OCI-LY7 (cell line): ENCODE data around the gene DTWD2. TPM values are rescaled to one million over a fixed set of nuclear protein-coding genes. Genes with fewer than 3 reads are reported as not detected.
A peak's percentile ranks its signal among the peaks of the same experiment; 100 is the strongest.

ENCODE experiments used
- BruUV-seq: library from RNA; stranded (reverse); fragments of 400-500 nt; replicated peaks from 2 replicates; lab custom pipeline; 2021; lab: Mats Ljungman, UMichigan
- CTCF ChIA-PET: fragments of 300-600 bp; sonication (Branson Sonifier 250); formaldehyde crosslinking; loops from one replicate; lab custom pipeline; 2022; ENCODE audit warnings: antibody characterized with exemption; ENCODE audit not compliant: unreplicated experiment; lab: Charles Lee
- POLR2A ChIA-PET: fragments of 300-600 bp; sonication (Branson Sonifier 250); formaldehyde crosslinking; loops from one replicate; lab custom pipeline; 2022; ENCODE audit warnings: antibody characterized with exemption; lab: Charles Lee
- DNase-seq: peaks from one replicate; pipeline ENCODE4 v3.0.0-alpha.2; 2015; ENCODE audit warnings: low spot score
- H2AFZ ChIP-seq: fragments of 200-600 bp; sonication (generic), shearing (Covaris generic); 2 replicates; pipeline ENCODE4 v1.6.1; 2014; ENCODE audit warnings: mild to moderate bottlenecking, antibody characterized with exemption, low read length, moderate library complexity
- H3K27ac ChIP-seq: fragments of 200-600 bp; sonication (generic); 2 replicates; pipeline ENCODE4 v1.5.1; 2014; ENCODE audit warnings: mixed run types, low read depth, mild to moderate bottlenecking, moderate library complexity, low read length, inconsistent platforms; ENCODE audit not compliant: poor library complexity, severe bottlenecking
- H3K36me3 ChIP-seq: fragments of 200-600 bp; sonication (generic); 2 replicates; pipeline ENCODE4 v1.6.1; 2014; ENCODE audit warnings: mild to moderate bottlenecking, antibody characterized with exemption, low read length, moderate library complexity, mixed read lengths; ENCODE audit not compliant: insufficient read depth
- H3K4me1 ChIP-seq: fragments of 200-600 bp; sonication (generic); 2 replicates; pipeline ENCODE4 v1.5.1; 2014; ENCODE audit warnings: mild to moderate bottlenecking, low read length; ENCODE audit not compliant: insufficient read depth, poor library complexity, severe bottlenecking
- H3K4me2 ChIP-seq: fragments of 200-600 bp; sonication (generic); 2 replicates; pipeline ENCODE4 v1.6.1; 2014; ENCODE audit warnings: mild to moderate bottlenecking, low read length
- H3K4me3 ChIP-seq: fragments of 200-600 bp; sonication (generic); 2 replicates; pipeline ENCODE4 v1.5.1; 2014; ENCODE audit warnings: mild to moderate bottlenecking, low read depth, low read length; ENCODE audit not compliant: poor library complexity, severe bottlenecking
- H3K79me2 ChIP-seq: fragments of 200-600 bp; sonication (generic); 2 replicates; pipeline ENCODE4 v1.6.1; 2016; ENCODE audit warnings: low read depth, mild to moderate bottlenecking, low read length, moderate library complexity, mixed read lengths; ENCODE audit not compliant: insufficient read depth
- H3K9me2 ChIP-seq: fragments of 200-600 bp; sonication (generic); 2 replicates; pipeline ENCODE4 v1.6.1; 2016; ENCODE audit warnings: mild to moderate bottlenecking, low read length, mixed read lengths; ENCODE audit not compliant: insufficient read depth
- H3K9me3 ChIP-seq: fragments of 200-600 bp; sonication (generic); 2 replicates; pipeline ENCODE4 v1.6.1; 2014; ENCODE audit warnings: mild to moderate bottlenecking, mixed run types, low read length, mixed read lengths
- H4K20me1 ChIP-seq: fragments of 200-600 bp; sonication (generic); 2 replicates; pipeline ENCODE4 v1.6.1; 2014; ENCODE audit warnings: mild to moderate bottlenecking, antibody characterized with exemption, low read length, moderate library complexity, mixed read lengths; ENCODE audit not compliant: insufficient read depth
- EZH2phosphoT487 ChIP-seq: fragments of 200-600 bp; sonication (generic); IDR thresholded peaks from 2 replicates; pipeline ENCODE4 v1.6.1; 2018; ENCODE audit warnings: low read depth, borderline replicate concordance, mild to moderate bottlenecking, mixed run types, antibody characterized with exemption, low read length, moderate library complexity, mixed read lengths
- intact Hi-C: fragments of 100-400 bp; cut with micrococcal nuclease; formaldehyde crosslinking; loops from one replicate; pipeline ENCODE4 v1.10.0; 2022; ENCODE audit not compliant: unreplicated experiment
- total RNA-seq, 2 experiments: library from RNA; depleted of rRNA in 1 of 2; stranded (reverse); fragments of >200 nt in 1 of 2; shearing (Covaris generic) in 1 of 2; gene quantifications; 2 replicates each; pipeline ENCODE4 v1.2.3, GENCODE V29; 2014 to 2022
- TF ChIP-seq, protein P1 (sequence below): fragments of 200-600 bp; sonication (generic); conservative IDR thresholded peaks from 2 replicates; pipeline ENCODE4 v1.5.1; 2014; ENCODE audit warnings: mild to moderate bottlenecking, antibody characterized with exemption, low read length, moderate library complexity, mixed read lengths

DTWD2 gene
- total RNA-seq, 2 experiments from 2014 or later = 4.2 to 6.4 TPM

DNA sequence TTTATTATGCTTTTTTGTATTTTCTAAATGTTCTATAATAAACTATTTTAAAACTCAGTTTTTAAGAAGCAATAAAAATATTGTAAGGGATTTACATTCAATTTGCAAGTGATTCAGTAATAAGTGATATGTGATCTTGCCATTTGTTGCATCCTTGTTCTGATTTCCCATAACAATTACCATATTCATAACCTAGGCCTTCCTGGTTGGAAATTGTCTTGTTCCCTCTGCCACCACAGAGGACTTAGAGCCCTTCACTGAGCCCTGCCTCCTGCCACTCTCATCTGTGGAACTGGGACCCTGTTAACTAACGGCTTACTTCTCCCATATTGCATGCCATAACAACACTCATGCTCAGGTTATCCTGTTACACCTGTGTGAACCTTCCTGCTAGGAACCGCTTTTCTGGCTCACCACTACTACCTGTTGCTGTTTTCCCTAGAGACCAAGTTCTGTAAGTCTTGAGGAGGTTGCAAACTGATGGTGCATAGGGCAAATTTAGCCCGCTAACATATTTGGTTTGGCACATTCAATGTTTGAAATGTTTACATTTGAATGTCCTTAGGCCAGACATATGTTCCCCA, 32.9 kb upstream of the DTWD2 start:
- peak overlapping the region; percentile 71 for H3K27ac ChIP-seq
- peak overlapping the region; percentile 39 for H3K4me2 ChIP-seq
- no TSS peak for BruUV-seq
- no peak for TF ChIP-seq EZH2phosphoT487
- TF ChIP-seq, protein P1, sequence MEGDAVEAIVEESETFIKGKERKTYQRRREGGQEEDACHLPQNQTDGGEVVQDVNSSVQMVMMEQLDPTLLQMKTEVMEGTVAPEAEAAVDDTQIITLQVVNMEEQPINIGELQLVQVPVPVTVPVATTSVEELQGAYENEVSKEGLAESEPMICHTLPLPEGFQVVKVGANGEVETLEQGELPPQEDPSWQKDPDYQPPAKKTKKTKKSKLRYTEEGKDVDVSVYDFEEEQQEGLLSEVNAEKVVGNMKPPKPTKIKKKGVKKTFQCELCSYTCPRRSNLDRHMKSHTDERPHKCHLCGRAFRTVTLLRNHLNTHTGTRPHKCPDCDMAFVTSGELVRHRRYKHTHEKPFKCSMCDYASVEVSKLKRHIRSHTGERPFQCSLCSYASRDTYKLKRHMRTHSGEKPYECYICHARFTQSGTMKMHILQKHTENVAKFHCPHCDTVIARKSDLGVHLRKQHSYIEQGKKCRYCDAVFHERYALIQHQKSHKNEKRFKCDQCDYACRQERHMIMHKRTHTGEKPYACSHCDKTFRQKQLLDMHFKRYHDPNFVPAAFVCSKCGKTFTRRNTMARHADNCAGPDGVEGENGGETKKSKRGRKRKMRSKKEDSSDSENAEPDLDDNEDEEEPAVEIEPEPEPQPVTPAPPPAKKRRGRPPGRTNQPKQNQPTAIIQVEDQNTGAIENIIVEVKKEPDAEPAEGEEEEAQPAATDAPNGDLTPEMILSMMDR = no peak
- H3K9me2 ChIP-seq = no peaks in the 10 kb centered on the region
- H3K4me3 ChIP-seq = peak overlapping the region; percentile 9
- ChIA-PET POLR2A (interaction anchor here (0.6 to 3.9 kb wide), 12 partner anchors 9 to 398 kb away, joined by 3 to 11 read pairs (median 4); partner anchors contain the start of genes DMXL1 and DTWD2), CTCF (interaction anchor here (0.6 to 1.7 kb wide), 5 partner anchors 33 to 391 kb away, joined by 3 to 13 read pairs (median 3); partner anchors contain the start of gene DTWD2)
- peak; percentile 32 for DNase-seq
- no peaks in the 10 kb centered on the region for H3K36me3 ChIP-seq
- intact Hi-C loops = loop anchor here (5.0 to 10.0 kb wide), 2 partner anchors 256 to 284 kb away; no protein-coding TSS in a partner anchor
- peaks cover 79% of the 10 kb centered on the region for H3K4me1 ChIP-seq
- peak overlapping the region; percentile 97 for H2AFZ ChIP-seq
- H3K79me2 ChIP-seq = no peaks in the 10 kb centered on the region
- peaks cover 4% of the 10 kb centered on the region; the same call in 1 of the 2 replicates for H3K9me3 ChIP-seq
- no peaks in the 10 kb centered on the region for H4K20me1 ChIP-seq

DNA sequence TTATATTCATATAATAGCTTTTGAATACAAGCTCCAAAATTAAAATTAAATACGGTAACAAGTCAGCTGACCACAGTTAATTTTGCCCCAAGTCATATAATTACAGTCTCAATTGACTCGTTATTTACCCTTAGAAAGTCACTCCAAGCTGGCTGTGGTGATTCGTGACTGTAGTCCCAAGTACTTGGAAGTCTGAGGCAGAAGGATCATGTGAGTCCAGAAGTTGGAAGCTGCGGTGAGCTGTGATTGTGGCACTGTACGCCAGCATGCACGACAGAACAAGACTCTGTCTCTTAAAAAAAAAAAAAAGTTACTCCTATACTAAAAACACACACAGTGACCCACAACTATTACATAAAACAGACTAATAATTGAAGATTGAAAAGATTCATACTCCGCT, 31.6 kb upstream of the DTWD2 start:
- CTCF ChIA-PET = interaction anchor here (0.9 kb wide), 1 partner anchor 9 kb away, joined by 4 read pairs; no protein-coding TSS in a partner anchor
- BruUV-seq = no TSS peak
- TF ChIP-seq EZH2phosphoT487 = no peak
- TF ChIP-seq, protein P1 = no peak

More for the DNA sequence above, 31.6 kb upstream of the DTWD2 start:
- H3K9me2 ChIP-seq = no peaks in the 10 kb centered on the region
- peak overlapping the region; percentile 35 for H3K4me3 ChIP-seq
- POLR2A ChIA-PET = interaction anchor here (0.5 to 3.9 kb wide), 14 partner anchors 9 to 769 kb away, joined by 3 to 11 read pairs (median 4); partner anchors contain the start of genes DMXL1 and DTWD2
- no peaks in the 10 kb centered on the region for H3K36me3 ChIP-seq
- H4K20me1 ChIP-seq = no peaks in the 10 kb centered on the region
- peaks cover 88% of the 10 kb centered on the region for H3K4me1 ChIP-seq
- H3K4me2 ChIP-seq = peak overlapping the region; percentile 69
- H3K79me2 ChIP-seq = no peaks in the 10 kb centered on the region
- peaks cover 1% of the 10 kb centered on the region; the same call in 1 of the 2 replicates for H3K9me3 ChIP-seq
- DNase-seq = no peak
- H3K27ac ChIP-seq = peak overlapping the region; percentile 61
- H2AFZ ChIP-seq = peak overlapping the region; percentile 97; the same call in 1 of the 2 replicates
- intact Hi-C loops = loop anchor here (5.0 to 10.0 kb wide), 2 partner anchors 257 to 285 kb away; no protein-coding TSS in a partner anchor
